NCI-H2081 (cell line): ENCODE measurements around the gene MYT1.
A peak's percentile ranks its signal among the peaks of the same experiment; 100 is the strongest.

Source experiments
- DNase-seq, 2 experiments: peaks; one replicate each; lab custom pipeline; 2025; lab: John Stamatoyannopoulos, UW

MYT1 gene

DNA sequence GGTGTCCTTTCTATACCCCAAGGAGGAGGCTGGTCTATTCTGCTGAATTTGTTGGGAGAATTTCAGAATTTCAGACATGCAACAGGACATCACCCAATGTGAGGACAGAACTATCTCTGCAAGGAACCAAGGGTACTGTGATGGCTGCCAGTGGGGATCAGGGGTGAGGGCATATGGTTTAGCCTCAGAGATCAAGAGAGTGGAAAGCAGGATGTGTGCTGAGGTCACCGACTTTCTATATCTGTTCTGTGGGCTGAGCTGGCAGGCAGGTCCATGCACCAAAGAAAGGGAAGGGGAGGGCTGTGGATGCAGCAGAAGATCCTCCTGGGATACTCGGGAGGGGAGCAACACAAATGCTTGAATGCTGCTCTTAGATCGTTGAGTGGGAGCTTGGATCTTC lies 28.8 kb downstream of the MYT1 start:
- DNase-seq = no peak

DNA sequence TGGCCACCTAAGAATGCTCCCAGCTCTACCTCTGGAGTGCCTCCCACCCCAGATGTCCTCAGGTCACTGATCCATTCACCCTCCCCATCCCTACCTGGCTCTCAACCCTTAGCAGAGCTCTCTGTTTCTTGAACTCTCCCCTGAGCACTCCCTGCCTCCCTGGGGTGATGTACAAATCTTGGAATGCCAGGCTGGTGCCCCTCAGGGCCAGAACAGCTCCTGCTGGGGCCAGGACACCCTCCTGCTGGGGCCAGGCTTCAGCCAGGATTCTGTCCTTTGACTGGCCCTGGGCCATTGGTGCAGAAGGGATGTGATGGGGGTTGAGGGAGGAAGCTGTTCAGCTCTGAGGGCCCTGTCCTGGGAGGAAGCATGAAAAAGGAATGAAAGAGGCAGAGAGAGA lies 30.0 kb downstream of the MYT1 start:
- no peak for DNase-seq

GRCh38 chr20:64196309-64196708 lies 32.1 kb downstream of the MYT1 start:
- DNase-seq = no peak

- DNase-seq = peak; percentile 81 to 94
Observed at GRCh38 chr20:64196847-64197306, 32.6 kb downstream of the MYT1 start.

DNA sequence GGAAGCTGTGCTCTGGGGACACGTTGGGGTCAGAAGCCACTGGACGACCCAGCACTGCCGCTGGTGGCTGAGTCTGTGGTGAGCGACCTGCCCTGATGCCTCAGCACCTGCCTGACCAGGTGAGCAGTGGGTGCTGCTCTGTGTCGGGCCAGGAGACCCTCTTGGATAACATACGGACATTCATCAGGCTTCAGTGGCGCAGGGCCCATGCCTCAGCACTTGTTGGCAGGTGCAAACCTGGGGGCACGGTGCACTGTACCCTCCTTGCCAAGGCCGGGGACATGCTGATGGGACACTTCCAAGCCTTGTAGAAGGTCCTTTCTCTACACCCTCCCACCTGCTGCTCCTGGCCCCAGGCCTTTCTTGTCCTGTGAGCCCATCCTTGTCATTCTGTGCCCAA lies 34.1 kb downstream of the MYT1 start:
- DNase-seq = no peak

- DNase-seq = no peak
Observed at GRCh38 chr20:64199395-64199794, 35.1 kb downstream of the MYT1 start.

DNA sequence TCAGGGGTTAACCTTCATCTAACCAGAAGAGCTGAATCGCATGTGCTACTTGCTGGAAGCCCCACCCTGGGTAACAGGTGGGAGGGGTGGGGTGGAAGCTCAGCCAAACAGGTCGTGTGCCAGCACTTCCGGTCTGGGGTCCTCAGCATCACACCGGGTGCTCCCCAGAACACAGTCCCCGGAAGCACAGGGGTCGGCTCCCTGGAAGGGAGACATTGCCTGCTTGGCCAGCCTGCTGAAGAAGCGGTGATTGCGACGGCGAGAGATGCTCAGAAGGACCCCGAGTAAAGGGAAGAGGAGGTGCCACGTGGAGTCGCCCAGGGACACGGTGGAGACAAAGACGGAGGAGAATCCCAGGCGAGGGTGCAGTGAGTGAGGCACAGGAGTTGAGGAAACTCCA lies 36.5 kb downstream of the MYT1 start:
- no peak for DNase-seq

DNA sequence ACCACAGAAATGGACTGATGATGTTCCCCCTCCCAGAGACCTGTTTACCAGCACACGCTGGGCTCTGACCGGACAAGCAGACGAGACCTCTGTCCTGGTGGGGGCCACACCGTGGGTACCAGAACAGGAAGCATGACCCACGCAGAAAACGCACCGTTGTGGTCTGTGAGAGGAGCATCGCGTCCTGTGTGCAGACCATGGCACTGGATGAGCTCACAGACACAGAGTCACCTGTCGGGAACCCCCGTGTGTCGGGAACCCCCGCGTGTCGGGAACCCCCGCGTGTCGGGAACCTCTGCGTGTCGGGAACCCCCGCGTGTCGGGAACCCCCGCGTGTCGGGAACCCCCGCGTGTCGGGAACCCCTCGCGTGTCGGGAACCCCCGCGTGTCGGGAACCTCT lies 37.4 kb downstream of the MYT1 start:
- no peak for DNase-seq

DNA sequence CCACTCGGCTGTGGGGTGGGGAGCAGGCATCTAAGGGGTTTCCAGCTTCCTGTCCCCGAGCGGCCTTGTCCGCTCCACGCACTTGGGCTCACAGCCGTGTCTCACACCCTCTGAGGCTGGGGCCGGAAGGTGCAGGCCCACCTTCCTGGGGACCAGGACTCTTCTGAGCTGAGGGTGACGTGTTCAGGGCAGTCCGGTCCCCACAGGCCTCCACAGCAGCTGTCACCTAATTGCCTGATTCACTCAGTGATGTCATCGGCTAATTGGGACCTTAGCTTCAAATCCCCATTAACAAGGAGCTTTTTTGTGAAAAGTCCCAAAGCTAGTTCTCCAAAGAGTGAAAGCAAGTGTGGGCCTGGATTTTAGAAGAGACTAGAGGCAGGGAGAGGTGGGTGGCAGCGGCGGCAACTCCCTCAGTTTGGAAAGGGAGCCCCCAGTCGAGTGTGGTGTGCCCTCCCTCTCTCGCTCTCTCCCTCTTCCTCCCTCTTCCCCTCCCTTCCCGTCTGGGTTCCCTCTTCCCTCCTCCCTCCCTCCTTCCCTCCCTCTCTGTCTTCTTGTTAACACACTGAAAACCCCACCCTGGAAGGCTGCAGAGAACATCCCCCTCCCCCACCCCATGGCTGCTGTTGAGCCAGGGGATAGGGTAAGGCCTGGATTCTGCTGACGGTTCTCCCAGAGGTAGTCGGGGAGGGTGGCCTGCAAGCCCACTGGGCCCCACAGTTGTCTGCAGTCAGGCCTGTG lies 39.0 kb downstream of the MYT1 start:
- DNase-seq = no peak

DNA sequence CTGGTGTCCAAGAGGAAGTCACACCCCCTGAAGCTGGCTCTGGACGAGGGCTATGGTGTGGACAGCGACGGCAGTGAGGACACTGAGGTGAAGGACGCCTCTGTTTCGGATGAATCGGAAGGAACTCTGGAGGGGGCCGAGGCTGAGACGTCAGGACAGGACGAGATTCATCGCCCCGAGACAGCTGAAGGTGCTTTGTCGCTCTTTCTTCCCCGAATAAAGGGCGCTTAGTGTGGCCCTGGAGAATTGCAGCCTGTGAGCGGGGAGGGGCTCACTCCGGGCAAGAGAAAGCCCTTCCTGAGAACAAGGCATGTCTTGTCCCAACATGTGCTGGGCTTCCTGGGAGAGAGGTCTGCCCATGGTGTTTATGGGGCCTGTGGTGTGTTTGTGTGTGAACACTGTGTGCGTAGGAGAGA lies 41.4 kb downstream of the MYT1 start:
- DNase-seq = no peak

DNA sequence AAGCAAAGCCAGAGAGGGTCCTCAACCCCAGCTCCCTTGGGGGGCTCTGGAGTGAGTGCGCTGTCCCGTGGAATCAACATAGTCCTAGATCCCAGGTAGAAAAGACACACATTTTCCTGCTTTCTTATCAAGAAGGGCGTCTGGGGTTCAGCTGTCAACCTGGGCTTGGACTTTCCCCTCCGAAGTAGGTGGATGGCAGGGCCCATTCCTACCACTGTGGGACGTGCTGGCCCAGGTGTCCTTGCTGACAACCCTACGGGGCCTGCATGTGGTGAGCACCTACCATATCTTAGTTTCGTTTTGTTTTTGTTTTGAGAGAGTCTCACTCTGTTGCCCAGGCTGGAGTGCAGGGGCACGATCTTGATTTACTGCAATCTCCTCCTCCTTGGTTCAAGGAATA lies 42.4 kb downstream of the MYT1 start:
- no peak for DNase-seq

DNA sequence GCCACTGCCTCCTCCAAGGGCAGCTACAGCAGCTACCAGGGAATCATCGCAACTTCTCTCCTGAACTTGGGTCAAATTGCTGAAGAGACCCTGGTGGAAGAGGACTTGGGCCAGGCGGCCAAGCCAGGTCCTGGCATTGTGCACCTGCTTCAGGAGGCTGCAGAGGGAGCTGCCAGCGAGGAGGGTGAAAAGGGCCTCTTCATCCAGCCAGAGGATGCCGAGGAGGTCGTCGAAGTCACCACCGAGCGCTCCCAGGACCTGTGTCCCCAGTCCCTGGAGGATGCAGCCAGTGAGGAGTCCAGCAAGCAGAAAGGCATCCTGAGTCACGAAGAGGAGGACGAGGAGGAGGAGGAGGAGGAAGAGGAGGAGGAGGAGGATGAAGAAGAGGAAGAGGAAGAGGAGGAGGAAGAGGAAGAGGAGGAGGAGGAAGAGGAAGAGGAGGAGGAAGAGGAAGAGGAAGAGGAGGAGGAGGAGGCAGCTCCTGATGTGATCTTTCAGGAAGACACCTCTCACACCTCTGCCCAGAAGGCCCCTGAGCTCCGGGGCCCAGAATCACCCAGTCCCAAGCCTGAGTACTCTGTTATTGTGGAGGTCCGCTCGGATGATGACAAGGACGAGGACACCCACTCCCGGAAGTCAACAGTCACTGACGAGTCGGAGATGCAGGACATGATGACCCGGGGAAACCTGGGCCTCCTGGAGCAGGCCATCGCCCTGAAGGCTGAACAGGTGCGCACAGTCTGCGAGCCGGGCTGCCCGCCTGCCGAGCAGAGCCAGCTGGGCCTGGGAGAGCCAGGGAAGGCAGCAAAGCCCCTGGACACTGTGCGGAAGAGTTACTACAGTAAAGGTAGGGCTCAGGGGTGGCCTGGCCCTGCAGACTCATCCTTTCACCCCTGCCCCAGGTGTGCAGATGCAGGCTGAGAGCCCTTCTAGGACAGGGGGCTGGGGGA lies 43.7 kb downstream of the MYT1 start:
- DNase-seq = no peak

DNA sequence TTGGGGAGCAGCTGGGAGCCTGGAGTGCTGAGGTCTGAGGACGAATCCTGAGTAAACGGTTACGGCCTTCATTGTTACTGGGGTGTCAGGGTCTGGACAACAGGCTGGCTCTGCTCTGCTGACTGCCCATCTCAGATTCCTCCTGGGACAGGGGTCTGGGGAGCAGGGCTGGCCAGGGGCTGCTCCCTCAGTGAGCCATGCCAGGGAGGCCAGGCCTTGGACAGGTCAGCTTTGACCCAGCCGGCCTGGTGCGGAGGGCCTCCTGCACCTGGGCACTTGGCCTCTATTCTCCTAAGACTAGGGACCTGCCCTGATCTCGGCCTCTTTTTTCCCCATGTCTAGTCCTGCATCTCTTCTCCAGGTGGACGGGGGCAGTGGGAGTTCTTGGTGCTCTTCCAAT lies 44.9 kb downstream of the MYT1 start:
- DNase-seq = no peak

DNA sequence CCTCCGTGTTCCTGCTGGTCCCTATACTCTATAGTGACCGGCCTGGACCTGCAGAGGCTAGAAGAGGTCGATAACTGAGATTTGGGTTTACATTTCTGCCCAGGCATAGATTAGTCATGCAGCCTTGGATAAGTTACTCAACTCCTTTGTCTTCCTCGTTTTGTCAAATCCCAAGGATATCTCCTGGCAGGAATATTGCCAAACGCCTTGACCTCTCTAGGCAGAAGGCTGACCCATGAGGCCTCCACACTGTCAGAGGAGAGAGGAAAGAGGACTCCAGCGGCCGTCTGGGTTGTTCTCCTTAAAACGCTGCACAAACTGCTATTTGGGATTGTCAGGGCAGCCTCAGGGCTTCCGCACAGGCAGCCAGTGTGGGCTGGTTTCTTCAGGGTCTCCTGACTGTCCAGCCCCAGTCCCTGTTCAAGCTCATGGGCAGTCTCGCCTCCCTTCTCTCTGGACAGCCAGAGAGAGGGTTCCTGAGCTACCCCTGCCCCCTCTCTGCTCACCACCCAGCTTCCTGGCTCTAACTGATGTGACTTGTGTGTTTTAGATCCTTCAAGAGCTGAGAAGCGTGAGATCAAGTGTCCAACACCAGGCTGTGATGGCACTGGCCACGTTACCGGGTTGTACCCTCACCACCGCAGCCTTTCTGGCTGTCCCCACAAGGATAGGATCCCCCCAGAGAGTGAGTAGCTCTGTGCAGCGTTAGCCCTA lies 46.6 kb downstream of the MYT1 start:
- no peak for DNase-seq

DNA sequence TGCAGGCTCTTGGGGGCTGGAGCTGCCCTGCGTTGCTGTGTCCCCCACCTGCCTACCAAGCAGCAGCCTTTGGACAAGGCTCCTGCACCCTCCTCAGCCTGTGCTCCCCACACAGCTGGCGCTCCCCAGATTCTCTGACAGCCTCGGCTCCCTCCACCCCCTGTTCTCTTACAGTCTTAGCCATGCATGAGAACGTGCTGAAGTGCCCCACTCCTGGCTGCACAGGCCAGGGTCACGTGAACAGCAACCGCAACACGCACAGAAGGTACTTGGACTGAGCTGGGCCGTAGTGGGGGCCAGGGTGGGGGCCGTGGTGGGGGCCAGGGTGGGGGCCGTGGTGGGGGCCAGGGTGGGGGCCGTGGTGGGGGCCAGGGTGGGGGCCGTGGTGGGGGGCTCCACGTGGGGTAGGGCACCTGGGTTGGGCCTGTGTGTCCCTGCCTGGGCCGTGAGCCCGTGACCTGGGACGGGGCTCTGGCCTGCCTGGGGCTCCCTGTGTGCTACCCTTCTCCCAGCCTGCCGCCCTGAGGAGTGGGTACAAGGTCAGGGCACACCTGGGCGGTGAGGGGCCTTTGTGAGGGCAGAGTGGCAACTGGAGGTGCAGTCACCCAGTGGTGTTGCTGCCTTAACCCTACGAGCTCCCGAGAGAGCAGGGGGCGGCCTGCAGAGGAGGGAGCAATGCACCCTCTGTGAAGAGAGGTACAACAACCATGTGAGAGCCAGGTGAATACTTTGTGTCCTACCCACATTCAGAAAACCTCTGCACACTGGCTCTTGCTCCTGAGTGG lies 47.8 kb downstream of the MYT1 start:
- no peak for DNase-seq

DNA sequence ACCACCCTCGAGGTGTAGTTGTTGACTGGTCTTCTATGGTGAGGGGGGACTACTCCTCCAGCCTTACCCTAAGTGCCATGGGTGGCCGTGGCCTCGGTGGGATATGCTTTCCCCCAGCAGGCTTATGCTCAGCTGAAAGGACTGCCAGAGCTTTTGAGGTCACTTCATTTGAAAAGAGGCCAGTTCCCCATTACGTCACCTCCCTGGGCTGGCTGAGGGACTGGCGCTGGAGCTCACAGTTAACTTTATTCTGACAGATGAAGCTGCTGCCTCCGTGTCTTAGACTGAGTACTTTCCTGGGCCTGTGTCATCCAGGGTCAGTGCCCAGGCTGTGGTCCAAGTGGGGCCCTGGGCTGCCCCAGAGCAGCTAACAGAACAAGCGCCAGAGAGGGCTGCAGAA lies 48.5 kb downstream of the MYT1 start:
- no peak for DNase-seq

GRCh38 chr20:64214113-64214512 lies 49.9 kb downstream of the MYT1 start:
- DNase-seq = no peak

DNA sequence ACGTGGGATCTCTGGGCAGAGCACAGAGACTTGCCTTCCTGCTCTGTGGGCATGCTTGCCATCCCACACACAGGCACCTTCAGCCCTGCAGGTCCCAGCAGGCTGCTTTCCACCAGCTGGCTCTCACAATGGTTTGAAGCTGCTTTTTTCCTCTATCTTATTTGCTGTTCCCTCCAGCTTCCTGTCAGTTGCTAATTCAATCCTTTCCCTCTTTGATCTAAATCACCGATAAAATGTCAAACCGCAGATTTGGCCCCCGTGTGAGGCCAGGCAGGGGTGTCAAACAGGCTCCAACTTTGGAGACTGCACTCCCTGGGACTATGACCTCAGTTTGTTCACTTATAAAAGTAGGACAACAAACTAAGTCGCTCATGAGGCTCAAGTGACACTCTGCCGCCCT lies 50.7 kb downstream of the MYT1 start:
- no peak for DNase-seq

GRCh38 chr20:64216036-64216435 lies 51.8 kb downstream of the MYT1 start:
- DNase-seq = peak in 1 of 2 experiments; percentile 13

GRCh38 chr20:64216910-64217309 lies 52.7 kb downstream of the MYT1 start:
- no peak for DNase-seq

GRCh38 chr20:64217539-64218221 lies 53.4 kb downstream of the MYT1 start:
- DNase-seq = no peak
